OCI-LY1 (cell line): ENCODE results near the gene KRTAP10-8.
"Not testable (repeated sequence)": the region's sequence is repeated elsewhere in the genome, so short reads cannot be mapped to it uniquely, and the experiment has no call there.

Source experiments
- H2AFZ ChIP-seq: fragments of 200-600 bp; sonication (generic), shearing (Covaris generic); 2 replicates; pipeline ENCODE4 v1.6.0; 2014; ENCODE audit warnings: antibody characterized with exemption, mild to moderate bottlenecking, low read length
- H3F3A ChIP-seq: fragments of 200-600 bp; sonication (generic), shearing (Covaris generic); 2 replicates; pipeline ENCODE4 v1.6.0; 2014; ENCODE audit warnings: mild to moderate bottlenecking, antibody characterized with exemption, low read length, moderate library complexity; ENCODE audit not compliant: insufficient read depth
- H3K27ac ChIP-seq: fragments of 200-600 bp; sonication (generic); 2 replicates; pipeline ENCODE4 v1.5.1; 2014; ENCODE audit warnings: low read length, mixed run types, mild to moderate bottlenecking, low read depth; ENCODE audit not compliant: poor library complexity, severe bottlenecking
- H3K27me3 ChIP-seq: fragments of 200-600 bp; sonication (generic); 2 replicates; pipeline ENCODE4 v1.6.0; 2014; ENCODE audit warnings: antibody characterized with exemption, mild to moderate bottlenecking, low read length, moderate library complexity; ENCODE audit not compliant: insufficient read depth
- H3K36me3 ChIP-seq: fragments of 200-600 bp; sonication (generic); 2 replicates; pipeline ENCODE4 v1.6.1; 2014; ENCODE audit warnings: mild to moderate bottlenecking, antibody characterized with exemption, low read length, moderate library complexity, mixed read lengths; ENCODE audit not compliant: insufficient read depth
- H3K4me1 ChIP-seq: fragments of 200-600 bp; sonication (generic); 2 replicates; pipeline ENCODE4 v1.5.1; 2014; ENCODE audit warnings: mild to moderate bottlenecking, low read length, moderate library complexity; ENCODE audit not compliant: insufficient read depth, severe bottlenecking
- H3K4me2 ChIP-seq: fragments of 200-600 bp; sonication (generic), shearing (Covaris generic); 2 replicates; pipeline ENCODE4 v1.6.1; 2014; ENCODE audit warnings: low read length
- H3K4me3 ChIP-seq: fragments of 200-600 bp; sonication (generic); 2 replicates; pipeline ENCODE4 v1.5.1; 2014; ENCODE audit warnings: low read length, low read depth, mild to moderate bottlenecking, mixed read lengths; ENCODE audit not compliant: poor library complexity, severe bottlenecking
- H3K79me2 ChIP-seq: fragments of 200-600 bp; shearing (Covaris generic); 2 replicates; pipeline ENCODE4 v1.6.1; 2016; ENCODE audit warnings: mixed run types, low read length, mixed read lengths; ENCODE audit not compliant: insufficient read depth
- H3K9ac ChIP-seq: fragments of 200-600 bp; sonication (generic), shearing (Covaris generic); 2 replicates; pipeline ENCODE4 v1.6.1; 2014; ENCODE audit warnings: mild to moderate bottlenecking, low read length, mixed read lengths
- H3K9me2 ChIP-seq: fragments of 200-600 bp; sonication (generic), shearing (Covaris generic); 2 replicates; pipeline ENCODE4 v1.6.1; 2014; ENCODE audit warnings: low read depth, mild to moderate bottlenecking, low read length, mixed read lengths
- H3K9me3 ChIP-seq: fragments of 200-600 bp; shearing (Covaris generic); 2 replicates; pipeline ENCODE4 v1.6.1; 2014; ENCODE audit warnings: low read length, mixed read lengths
- H4K20me1 ChIP-seq: fragments of 200-600 bp; sonication (generic), shearing (Covaris generic); 2 replicates; pipeline ENCODE4 v1.6.0; 2016; ENCODE audit warnings: mild to moderate bottlenecking, low read length; ENCODE audit not compliant: insufficient read depth
- EZH2 ChIP-seq: fragments of 200-600 bp; sonication (generic), shearing (Covaris generic); IDR thresholded peaks from 2 replicates; pipeline ENCODE4 v1.8.0; 2017; ENCODE audit warnings: borderline replicate concordance, mixed run types, mild to moderate bottlenecking, antibody characterized with exemption, low read length, moderate library complexity, mixed read lengths
- TF ChIP-seq, protein P1 (sequence below): fragments of 200-600 bp; sonication (generic), shearing (Covaris generic); IDR thresholded peaks from 2 replicates; pipeline ENCODE4 v1.5.1; 2017; ENCODE audit warnings: mild to moderate bottlenecking, antibody characterized with exemption, low read length, moderate library complexity, mixed read lengths

The KRTAP10-8 gene

DNA sequence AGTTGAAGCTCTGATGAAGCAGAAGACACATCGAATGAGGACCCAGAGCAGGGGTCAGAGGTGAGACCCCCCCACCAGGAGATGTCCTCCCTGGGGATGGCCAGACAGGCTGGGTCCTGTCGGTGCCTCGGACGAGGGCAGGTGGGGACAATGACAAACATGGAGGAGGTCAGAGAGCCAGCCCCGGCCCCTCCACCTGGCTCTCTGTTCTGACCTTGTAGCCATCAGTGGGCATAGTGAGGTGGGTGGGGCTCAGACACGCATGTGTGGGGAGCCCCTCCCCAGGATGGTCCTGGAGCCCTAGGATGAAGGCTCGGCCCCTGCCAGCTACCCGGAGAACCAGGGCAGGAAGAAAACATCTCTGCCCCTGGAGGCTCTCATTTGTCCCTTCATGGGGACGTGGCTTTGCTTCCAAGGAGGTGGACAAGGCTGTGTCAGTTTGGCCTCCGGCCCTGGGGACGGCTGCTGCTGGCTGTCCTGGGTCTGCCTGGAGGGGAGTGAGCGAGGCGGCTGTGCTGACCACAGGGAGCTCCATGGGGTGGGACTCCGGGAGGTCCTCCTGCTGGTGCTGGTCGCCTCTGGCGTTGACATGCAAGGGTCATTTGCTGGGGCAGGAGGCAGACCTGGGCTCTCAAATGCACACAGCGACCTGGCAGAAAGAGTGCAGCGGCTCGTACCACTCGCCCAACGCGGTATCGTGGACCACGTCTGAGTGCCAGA is 22.1 kb upstream of the KRTAP10-8 start:
- Histone ChIP-seq H4K20me1 (no peaks in the 10 kb centered on the region), H2AFZ (no peak overlapping the region), H3K9ac (no peak overlapping the region), H3K79me2 (no peaks in the 10 kb centered on the region), H3K36me3 (no peaks in the 10 kb centered on the region), H3K9me2 (no peaks in the 10 kb centered on the region), H3K4me3 (no peak overlapping the region), H3F3A (no peaks in the 10 kb centered on the region), H3K9me3 (no peaks in the 10 kb centered on the region), H3K27ac (no peak overlapping the region), H3K4me1 (no peaks in the 10 kb centered on the region), H3K4me2 (no peak overlapping the region), H3K27me3 (no peaks in the 10 kb centered on the region)
- TF ChIP-seq EZH2, result no peak

DNA sequence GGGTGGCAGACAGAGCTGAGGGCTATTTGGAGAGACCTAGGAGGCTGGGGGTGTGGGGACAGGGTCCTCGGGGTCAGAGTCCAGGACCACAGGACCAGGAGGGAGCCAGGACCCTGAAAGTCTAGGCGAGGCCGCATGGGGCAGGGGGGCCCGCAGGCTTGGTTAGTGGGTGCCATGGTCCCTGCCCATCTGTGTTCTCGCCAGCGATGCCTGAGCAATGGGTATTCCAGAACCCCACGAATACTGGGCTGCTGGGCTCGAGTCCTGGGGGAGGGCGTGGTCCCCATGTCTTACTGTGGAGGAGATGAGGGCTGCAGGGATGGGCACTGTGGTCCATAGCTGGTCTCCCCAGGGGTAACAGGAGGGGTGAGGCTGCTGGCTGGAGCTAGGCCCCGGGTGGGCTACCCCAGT is 21.6 kb upstream of the KRTAP10-8 start:
- Histone ChIP-seq H3K36me3 (no peaks in the 10 kb centered on the region), H3K27ac (no peak overlapping the region), H3F3A (no peaks in the 10 kb centered on the region), H3K4me2 (no peak overlapping the region), H3K4me1 (no peaks in the 10 kb centered on the region), H3K9ac (no peak overlapping the region), H3K79me2 (no peaks in the 10 kb centered on the region), H3K9me2 (no peaks in the 10 kb centered on the region), H2AFZ (no peak overlapping the region), H3K27me3 (no peaks in the 10 kb centered on the region), H4K20me1 (no peaks in the 10 kb centered on the region), H3K4me3 (no peak overlapping the region), H3K9me3 (no peaks in the 10 kb centered on the region)
- TF ChIP-seq EZH2, result no peak
- TF ChIP-seq, protein P1, sequence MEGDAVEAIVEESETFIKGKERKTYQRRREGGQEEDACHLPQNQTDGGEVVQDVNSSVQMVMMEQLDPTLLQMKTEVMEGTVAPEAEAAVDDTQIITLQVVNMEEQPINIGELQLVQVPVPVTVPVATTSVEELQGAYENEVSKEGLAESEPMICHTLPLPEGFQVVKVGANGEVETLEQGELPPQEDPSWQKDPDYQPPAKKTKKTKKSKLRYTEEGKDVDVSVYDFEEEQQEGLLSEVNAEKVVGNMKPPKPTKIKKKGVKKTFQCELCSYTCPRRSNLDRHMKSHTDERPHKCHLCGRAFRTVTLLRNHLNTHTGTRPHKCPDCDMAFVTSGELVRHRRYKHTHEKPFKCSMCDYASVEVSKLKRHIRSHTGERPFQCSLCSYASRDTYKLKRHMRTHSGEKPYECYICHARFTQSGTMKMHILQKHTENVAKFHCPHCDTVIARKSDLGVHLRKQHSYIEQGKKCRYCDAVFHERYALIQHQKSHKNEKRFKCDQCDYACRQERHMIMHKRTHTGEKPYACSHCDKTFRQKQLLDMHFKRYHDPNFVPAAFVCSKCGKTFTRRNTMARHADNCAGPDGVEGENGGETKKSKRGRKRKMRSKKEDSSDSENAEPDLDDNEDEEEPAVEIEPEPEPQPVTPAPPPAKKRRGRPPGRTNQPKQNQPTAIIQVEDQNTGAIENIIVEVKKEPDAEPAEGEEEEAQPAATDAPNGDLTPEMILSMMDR, result no peak

DNA sequence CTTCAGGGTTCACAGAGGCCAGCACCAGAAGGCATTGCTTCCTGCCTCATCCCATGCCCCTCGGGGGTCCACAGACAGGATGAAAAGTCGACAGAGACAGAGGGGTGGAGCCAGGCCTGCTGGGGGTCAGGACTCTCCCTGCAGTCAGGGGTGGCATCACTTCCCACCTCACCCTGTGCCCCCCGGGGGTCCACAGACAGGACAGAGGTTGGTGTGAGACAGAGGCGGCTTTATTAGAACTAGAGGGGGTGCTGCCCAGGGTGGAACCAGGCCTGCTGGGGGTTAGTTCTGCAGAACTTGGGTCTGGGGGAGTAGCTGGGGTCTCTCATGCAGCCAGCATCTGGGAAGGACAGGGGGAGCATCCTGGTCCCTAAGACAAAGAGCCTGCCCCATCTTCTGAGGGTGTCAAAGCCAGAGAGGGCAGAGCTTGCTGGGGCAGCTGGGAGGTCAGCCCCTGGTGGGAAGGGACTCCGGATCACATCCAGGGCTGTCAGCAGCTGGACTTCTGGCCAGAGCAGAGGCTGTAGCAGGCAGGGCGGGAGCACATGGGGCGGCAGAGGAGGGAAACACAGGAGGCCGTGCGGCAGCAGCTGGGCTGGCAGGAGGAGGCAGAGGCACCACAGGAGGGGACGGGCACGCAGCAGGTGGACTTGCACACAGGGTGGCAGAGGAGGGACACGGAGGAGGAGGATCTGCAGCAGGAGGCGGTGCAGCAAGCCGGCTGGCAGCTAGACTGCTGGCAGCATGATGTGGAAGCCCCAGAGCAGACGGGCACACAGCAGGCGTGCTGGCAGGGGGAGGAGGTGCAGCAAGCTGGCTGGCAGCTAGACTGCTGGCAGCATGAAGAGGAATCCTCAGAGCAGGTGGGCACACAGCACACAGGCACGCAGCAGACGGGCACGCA is 20.7 kb upstream of the KRTAP10-8 start:
- not testable (repeated sequence) for H3K9ac ChIP-seq, H3K79me2 ChIP-seq, H3K9me2 ChIP-seq, H4K20me1 ChIP-seq, H3K4me1 ChIP-seq, H3F3A ChIP-seq, H3K27ac ChIP-seq, H2AFZ ChIP-seq, H3K4me2 ChIP-seq, H3K27me3 ChIP-seq, H3K4me3 ChIP-seq, H3K36me3 ChIP-seq, H3K9me3 ChIP-seq

DNA sequence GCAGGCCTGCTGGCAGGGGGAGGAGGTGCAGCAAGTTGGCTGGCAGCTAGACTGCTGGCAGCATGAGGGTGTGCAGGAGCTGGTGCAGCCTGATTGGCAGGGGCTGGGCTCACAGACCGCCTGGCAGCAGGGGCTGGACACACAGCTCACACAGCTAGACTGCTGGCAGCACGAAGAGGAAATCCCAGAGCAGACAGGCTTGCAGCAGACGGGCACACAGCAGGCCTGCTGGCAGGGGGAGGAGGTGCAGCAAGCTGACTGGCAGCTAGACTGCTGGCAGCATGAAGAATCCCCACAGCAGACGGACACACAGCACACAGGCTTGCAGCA is 20.1 kb upstream of the KRTAP10-8 start:
- H3K4me2 ChIP-seq, H3F3A ChIP-seq, H3K9me3 ChIP-seq, H3K4me1 ChIP-seq, H3K9me2 ChIP-seq, H2AFZ ChIP-seq, H3K4me3 ChIP-seq, H3K27me3 ChIP-seq, H3K9ac ChIP-seq, H3K36me3 ChIP-seq, H3K79me2 ChIP-seq, H3K27ac ChIP-seq, H4K20me1 ChIP-seq: not testable (repeated sequence)
